Measurements from ENCODE around the gene SPATS2.
"Not testable (repeated sequence)": the region's sequence is repeated elsewhere in the genome, so short reads cannot be mapped to it uniquely, and the experiment has no call there.

Gene SPATS2

GRCh38 chr12:49509681-49510080 lies 142.4 kb downstream of the SPATS2 start:
- DNase-seq = not testable (repeated sequence)

- no peak for DNase-seq
Measured at GRCh38 chr12:49511410-49511809, 144.1 kb downstream of the SPATS2 start.

- no peak for DNase-seq
Measured at GRCh38 chr12:49512546-49512945, 145.3 kb downstream of the SPATS2 start.

- no peak for DNase-seq
Measured at GRCh38 chr12:49515266-49515665, 148.0 kb downstream of the SPATS2 start.

GRCh38 chr12:49518914-49519573 lies 151.8 kb downstream of the SPATS2 start:
- no peak for DNase-seq

GRCh38 chr12:49519574-49519936 lies 152.3 kb downstream of the SPATS2 start:
- no peak for DNase-seq

- DNase-seq = peak in 5 of 56 donors; percentile 21 to 37 (median 23)
Measured at GRCh38 chr12:49521389-49521788, 154.1 kb downstream of the SPATS2 start.

GRCh38 chr12:49524660-49525324 lies 157.5 kb downstream of the SPATS2 start:
- DNase-seq = no peak

GRCh38 chr12:49525942-49526341 lies 158.7 kb downstream of the SPATS2 start:
- no peak for DNase-seq

GRCh38 chr12:49527361-49528130 lies 160.3 kb downstream of the SPATS2 start:
- DNase-seq = no peak

GRCh38 chr12:49529414-49529813 lies 162.2 kb downstream of the SPATS2 start:
- no peak for DNase-seq

- no peak for DNase-seq
Measured at GRCh38 chr12:49531745-49532144, 164.5 kb downstream of the SPATS2 start.

- no peak for DNase-seq
Measured at GRCh38 chr12:49533331-49533730, 166.1 kb downstream of the SPATS2 start.

- DNase-seq = not testable (repeated sequence)
Measured at GRCh38 chr12:49534122-49534521, 166.9 kb downstream of the SPATS2 start.

- no peak for DNase-seq
Measured at GRCh38 chr12:49534731-49535278, 167.5 kb downstream of the SPATS2 start.

- DNase-seq = no peak
Measured at GRCh38 chr12:49535921-49536525, 168.8 kb downstream of the SPATS2 start.

- DNase-seq = no peak
Measured at GRCh38 chr12:49536526-49537071, 169.3 kb downstream of the SPATS2 start.

GRCh38 chr12:49537231-49537751 lies 170.0 kb downstream of the SPATS2 start:
- DNase-seq = peak in 1 of 56 donors; percentile 48

GRCh38 chr12:49537752-49538509 lies 170.7 kb downstream of the SPATS2 start:
- peak in 16 of 56 donors; percentile 16 to 52 (median 40) for DNase-seq

All from amygdala (tissue), 56 donors.